K562 (cell line): ENCODE measurements around the gene CHMP1A. TPM values are rescaled to one million over a fixed set of nuclear protein-coding genes. Genes with fewer than 3 reads are reported as not detected.

Experiments
- FOXK2 ChIP-seq, 2 experiments: fragments of 450-650 bp; IDR thresholded peaks in 1 of 2; conservative IDR thresholded peaks in 1 of 2; 2 replicates each; pipeline ENCODE4 v1.6.1; 2016; ENCODE audit warnings: low read depth in 2 of 2, mild to moderate bottlenecking in 1 of 2
- HNRNPLL ChIP-seq: fragments of 200-400 bp; formaldehyde crosslinking; IDR thresholded peaks from 2 replicates; pipeline ENCODE4 v1.6.1; 2017; ENCODE audit warnings: low read length, low read depth, mild to moderate bottlenecking; ENCODE audit not compliant: poor library complexity, severe bottlenecking
- PML ChIP-seq: IDR thresholded peaks from 2 replicates; pipeline ENCODE4 v1.6.1; 2012; ENCODE audit warnings: low read length, inconsistent platforms
- ZBTB1 ChIP-seq: sonication (generic); formaldehyde crosslinking; IDR thresholded peaks from 2 replicates; pipeline ENCODE4 v1.8.1; 2023; ENCODE audit warnings: missing genetic modification reagents, low read depth, mild to moderate bottlenecking, borderline replicate concordance
- ZNF764 ChIP-seq: fragments of 250-450 bp; sonication (Bioruptor Pico); IDR thresholded peaks from 2 replicates; pipeline ENCODE4 v1.4.0; 2020; ENCODE audit warnings: low read depth, mild to moderate bottlenecking, moderate library complexity
- ZNF79 ChIP-seq: fragments of 250-450 bp; sonication (Bioruptor Pico); IDR thresholded peaks from 2 replicates; pipeline ENCODE4 v1.4.0; 2020; ENCODE audit warnings: low read depth, mild to moderate bottlenecking, moderate library complexity
- polyA plus RNA-seq, 8 experiments: library from polyadenylated mRNA; depleted of rRNA in 4 of 8; stranded (reverse) in 5 of 8; unstranded in 3 of 8; fragments of >200 nt; fragmentation: Nextera tagmentation in 2 of 8; fragmentation: Illumina TruSeq in 1 of 8; extraction: Ambion mirVana in 2 of 8; extraction: Trizol in 1 of 8; gene quantifications; 2 replicates each; pipeline versions ENCODE4 v1.2.1 to v1.2.3, GENCODE V29; 2011 to 2014; ENCODE audit warnings: inconsistent platforms in 1 of 8, missing spikeins in 1 of 8
- total RNA-seq, 7 experiments: library from RNA; depleted of rRNA in 6 of 7; stranded (reverse); fragments of >200 nt in 6 of 7; fragmentation: Illumina TruSeq in 2 of 7; extraction: Trizol in 2 of 7; gene quantifications; 2 replicates each; pipeline versions ENCODE4 v1.2.1 to v1.2.3, GENCODE V29; 2011 to 2021; ENCODE audit warnings: low replicate concordance in 1 of 7
- TF ChIP-seq, protein P1 (sequence below): sonication (generic); formaldehyde crosslinking; IDR thresholded peaks from 2 replicates; pipeline ENCODE4 v1.8.0; 2023; ENCODE audit warnings: missing genetic modification reagents, mild to moderate bottlenecking, borderline replicate concordance
- TF ChIP-seq, protein P2 (sequence below): fragments of 450-650 bp; IDR thresholded peaks from 2 replicates; pipeline ENCODE4 v1.6.1; 2016; ENCODE audit warnings: mild to moderate bottlenecking, moderate library complexity

The CHMP1A gene
- total and polyA plus RNA-seq, 9 of the 15 experiments (the other 6 are each of a cell fraction or from before 2014, with no cell fraction given), result 0.83 to 79.9 (median 45.2) TPM

DNA sequence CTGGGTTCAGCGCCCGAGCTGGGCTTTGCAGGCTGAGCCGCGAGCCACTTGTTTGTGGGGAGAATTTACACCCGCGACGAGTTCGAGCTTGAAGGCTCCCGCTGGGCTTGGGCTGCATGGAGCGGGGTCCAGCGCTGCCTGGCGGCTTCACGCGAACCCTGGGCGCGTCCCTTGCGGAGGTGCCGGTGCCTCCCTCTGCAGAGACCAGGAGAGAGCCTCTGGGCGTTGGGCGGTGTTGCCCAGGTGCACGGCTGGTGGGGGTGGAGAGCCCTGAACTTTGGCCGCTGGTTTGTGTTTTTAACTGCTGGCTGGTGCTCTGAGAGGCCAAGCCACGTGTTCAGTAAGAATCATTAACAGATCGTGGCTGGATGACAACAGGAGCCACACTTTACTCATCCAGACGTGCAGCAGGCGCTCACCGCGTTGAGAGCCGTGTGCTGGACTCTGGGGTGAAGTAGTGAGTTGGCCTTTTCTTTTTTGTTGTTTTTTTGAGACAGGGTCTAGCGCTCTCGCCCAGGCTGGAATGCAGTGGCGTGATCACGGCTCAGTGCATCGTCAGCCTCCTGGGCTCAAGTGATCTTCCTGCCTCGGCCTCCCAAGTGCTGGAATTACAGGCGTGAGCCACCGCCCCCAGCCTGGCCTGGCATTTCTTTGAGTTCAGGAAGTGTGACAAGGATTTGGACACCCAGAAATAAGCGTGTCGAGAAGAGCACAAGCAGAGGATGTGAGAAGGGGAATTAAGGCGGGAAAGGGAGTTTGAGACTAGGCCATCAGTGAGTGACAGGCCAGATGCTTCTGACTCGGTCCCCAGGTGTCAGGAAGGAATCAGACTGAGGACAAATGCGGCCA lies 29.8 kb upstream of the CHMP1A start (continued):
- TF ChIP-seq PML, result 0 out of 2 replicates have a peak, but pooled peaks have one; percentile 1
- TF ChIP-seq ZNF764 (CRISPR knock-in tag), result no peak
- peak in 1 of 2 experiments; percentile 53; a peak in 1 of 4 replicates for TF ChIP-seq FOXK2 (conservative IDR thresholded peaks at IDR 0.05 in 1 of 2, IDR thresholded peaks at IDR 0.05 in 1 of 2; ENCODE audit: low read depth in 2 of 2)
- TF ChIP-seq, protein P1, sequence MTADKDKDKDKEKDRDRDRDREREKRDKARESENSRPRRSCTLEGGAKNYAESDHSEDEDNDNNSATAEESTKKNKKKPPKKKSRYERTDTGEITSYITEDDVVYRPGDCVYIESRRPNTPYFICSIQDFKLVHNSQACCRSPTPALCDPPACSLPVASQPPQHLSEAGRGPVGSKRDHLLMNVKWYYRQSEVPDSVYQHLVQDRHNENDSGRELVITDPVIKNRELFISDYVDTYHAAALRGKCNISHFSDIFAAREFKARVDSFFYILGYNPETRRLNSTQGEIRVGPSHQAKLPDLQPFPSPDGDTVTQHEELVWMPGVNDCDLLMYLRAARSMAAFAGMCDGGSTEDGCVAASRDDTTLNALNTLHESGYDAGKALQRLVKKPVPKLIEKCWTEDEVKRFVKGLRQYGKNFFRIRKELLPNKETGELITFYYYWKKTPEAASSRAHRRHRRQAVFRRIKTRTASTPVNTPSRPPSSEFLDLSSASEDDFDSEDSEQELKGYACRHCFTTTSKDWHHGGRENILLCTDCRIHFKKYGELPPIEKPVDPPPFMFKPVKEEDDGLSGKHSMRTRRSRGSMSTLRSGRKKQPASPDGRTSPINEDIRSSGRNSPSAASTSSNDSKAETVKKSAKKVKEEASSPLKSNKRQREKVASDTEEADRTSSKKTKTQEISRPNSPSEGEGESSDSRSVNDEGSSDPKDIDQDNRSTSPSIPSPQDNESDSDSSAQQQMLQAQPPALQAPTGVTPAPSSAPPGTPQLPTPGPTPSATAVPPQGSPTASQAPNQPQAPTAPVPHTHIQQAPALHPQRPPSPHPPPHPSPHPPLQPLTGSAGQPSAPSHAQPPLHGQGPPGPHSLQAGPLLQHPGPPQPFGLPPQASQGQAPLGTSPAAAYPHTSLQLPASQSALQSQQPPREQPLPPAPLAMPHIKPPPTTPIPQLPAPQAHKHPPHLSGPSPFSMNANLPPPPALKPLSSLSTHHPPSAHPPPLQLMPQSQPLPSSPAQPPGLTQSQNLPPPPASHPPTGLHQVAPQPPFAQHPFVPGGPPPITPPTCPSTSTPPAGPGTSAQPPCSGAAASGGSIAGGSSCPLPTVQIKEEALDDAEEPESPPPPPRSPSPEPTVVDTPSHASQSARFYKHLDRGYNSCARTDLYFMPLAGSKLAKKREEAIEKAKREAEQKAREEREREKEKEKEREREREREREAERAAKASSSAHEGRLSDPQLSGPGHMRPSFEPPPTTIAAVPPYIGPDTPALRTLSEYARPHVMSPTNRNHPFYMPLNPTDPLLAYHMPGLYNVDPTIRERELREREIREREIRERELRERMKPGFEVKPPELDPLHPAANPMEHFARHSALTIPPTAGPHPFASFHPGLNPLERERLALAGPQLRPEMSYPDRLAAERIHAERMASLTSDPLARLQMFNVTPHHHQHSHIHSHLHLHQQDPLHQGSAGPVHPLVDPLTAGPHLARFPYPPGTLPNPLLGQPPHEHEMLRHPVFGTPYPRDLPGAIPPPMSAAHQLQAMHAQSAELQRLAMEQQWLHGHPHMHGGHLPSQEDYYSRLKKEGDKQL (CRISPR knock-in tag), result 0 out of 2 replicates have a peak, but pooled peaks have one; percentile 51
- 0 out of 2 replicates have a peak, but pooled peaks have one; percentile 34 for TF ChIP-seq ZBTB1 (CRISPR knock-in tag)
- TF ChIP-seq, protein P2, sequence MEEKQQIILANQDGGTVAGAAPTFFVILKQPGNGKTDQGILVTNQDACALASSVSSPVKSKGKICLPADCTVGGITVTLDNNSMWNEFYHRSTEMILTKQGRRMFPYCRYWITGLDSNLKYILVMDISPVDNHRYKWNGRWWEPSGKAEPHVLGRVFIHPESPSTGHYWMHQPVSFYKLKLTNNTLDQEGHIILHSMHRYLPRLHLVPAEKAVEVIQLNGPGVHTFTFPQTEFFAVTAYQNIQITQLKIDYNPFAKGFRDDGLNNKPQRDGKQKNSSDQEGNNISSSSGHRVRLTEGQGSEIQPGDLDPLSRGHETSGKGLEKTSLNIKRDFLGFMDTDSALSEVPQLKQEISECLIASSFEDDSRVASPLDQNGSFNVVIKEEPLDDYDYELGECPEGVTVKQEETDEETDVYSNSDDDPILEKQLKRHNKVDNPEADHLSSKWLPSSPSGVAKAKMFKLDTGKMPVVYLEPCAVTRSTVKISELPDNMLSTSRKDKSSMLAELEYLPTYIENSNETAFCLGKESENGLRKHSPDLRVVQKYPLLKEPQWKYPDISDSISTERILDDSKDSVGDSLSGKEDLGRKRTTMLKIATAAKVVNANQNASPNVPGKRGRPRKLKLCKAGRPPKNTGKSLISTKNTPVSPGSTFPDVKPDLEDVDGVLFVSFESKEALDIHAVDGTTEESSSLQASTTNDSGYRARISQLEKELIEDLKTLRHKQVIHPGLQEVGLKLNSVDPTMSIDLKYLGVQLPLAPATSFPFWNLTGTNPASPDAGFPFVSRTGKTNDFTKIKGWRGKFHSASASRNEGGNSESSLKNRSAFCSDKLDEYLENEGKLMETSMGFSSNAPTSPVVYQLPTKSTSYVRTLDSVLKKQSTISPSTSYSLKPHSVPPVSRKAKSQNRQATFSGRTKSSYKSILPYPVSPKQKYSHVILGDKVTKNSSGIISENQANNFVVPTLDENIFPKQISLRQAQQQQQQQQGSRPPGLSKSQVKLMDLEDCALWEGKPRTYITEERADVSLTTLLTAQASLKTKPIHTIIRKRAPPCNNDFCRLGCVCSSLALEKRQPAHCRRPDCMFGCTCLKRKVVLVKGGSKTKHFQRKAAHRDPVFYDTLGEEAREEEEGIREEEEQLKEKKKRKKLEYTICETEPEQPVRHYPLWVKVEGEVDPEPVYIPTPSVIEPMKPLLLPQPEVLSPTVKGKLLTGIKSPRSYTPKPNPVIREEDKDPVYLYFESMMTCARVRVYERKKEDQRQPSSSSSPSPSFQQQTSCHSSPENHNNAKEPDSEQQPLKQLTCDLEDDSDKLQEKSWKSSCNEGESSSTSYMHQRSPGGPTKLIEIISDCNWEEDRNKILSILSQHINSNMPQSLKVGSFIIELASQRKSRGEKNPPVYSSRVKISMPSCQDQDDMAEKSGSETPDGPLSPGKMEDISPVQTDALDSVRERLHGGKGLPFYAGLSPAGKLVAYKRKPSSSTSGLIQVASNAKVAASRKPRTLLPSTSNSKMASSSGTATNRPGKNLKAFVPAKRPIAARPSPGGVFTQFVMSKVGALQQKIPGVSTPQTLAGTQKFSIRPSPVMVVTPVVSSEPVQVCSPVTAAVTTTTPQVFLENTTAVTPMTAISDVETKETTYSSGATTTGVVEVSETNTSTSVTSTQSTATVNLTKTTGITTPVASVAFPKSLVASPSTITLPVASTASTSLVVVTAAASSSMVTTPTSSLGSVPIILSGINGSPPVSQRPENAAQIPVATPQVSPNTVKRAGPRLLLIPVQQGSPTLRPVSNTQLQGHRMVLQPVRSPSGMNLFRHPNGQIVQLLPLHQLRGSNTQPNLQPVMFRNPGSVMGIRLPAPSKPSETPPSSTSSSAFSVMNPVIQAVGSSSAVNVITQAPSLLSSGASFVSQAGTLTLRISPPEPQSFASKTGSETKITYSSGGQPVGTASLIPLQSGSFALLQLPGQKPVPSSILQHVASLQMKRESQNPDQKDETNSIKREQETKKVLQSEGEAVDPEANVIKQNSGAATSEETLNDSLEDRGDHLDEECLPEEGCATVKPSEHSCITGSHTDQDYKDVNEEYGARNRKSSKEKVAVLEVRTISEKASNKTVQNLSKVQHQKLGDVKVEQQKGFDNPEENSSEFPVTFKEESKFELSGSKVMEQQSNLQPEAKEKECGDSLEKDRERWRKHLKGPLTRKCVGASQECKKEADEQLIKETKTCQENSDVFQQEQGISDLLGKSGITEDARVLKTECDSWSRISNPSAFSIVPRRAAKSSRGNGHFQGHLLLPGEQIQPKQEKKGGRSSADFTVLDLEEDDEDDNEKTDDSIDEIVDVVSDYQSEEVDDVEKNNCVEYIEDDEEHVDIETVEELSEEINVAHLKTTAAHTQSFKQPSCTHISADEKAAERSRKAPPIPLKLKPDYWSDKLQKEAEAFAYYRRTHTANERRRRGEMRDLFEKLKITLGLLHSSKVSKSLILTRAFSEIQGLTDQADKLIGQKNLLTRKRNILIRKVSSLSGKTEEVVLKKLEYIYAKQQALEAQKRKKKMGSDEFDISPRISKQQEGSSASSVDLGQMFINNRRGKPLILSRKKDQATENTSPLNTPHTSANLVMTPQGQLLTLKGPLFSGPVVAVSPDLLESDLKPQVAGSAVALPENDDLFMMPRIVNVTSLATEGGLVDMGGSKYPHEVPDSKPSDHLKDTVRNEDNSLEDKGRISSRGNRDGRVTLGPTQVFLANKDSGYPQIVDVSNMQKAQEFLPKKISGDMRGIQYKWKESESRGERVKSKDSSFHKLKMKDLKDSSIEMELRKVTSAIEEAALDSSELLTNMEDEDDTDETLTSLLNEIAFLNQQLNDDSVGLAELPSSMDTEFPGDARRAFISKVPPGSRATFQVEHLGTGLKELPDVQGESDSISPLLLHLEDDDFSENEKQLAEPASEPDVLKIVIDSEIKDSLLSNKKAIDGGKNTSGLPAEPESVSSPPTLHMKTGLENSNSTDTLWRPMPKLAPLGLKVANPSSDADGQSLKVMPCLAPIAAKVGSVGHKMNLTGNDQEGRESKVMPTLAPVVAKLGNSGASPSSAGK, result peak; percentile 31; the same call in 1 of the 2 replicates
- peak; percentile 20 for TF ChIP-seq HNRNPLL
- no peak for TF ChIP-seq ZNF79 (CRISPR knock-in tag)
